Measurements from ENCODE around the gene MAST4. TPM values are rescaled to one million over a fixed set of nuclear protein-coding genes. Genes with fewer than 3 reads are reported as not detected.

The MAST4 gene
- polyA plus RNA-seq, 12 donors: 9.6 to 89.4 (median 14.1) TPM

DNA sequence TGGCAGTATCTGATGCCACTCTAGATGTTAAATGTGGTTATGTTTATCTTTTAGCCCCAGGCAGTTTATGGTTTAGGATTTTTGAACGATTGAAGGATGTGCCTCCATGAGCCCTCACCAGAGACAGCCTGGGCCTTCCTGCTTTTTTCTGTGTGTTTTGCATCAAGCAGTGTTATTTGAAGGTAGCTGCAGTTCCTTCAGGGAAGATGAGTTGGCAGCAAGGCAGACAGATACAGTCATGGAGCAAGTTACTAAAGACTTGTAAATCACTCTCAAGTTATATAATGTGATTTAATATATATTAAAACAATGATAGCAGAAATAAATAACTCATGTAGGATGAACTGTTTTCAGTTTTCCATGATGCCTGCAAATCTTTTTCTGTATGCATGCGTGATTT, 395.6 kb downstream of the MAST4 start:
- no peak for DNase-seq

DNA sequence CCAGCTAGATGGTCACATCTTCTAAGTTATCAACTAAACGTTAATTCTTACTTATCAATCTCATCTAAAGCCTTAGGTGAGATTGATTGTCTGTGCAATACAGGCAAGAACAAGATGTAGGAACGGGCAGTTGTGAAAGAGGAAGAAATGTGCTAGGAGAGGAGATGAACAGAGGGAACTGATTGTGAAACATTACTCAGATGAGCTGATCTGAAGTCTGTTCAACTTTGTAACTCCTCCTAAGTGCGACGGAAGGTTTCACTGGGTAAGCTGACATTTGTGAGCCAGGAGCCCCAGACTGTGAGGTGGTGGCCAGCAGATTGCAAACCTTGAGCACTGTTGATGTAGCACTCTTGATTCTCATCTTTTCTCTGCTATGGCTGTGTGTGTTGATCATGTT, 396.4 kb downstream of the MAST4 start:
- DNase-seq: no peak

GRCh38 chr5:66993448-66993847, 397.3 kb downstream of the MAST4 start:
- DNase-seq: no peak

- DNase-seq: no peak
These were observed 397.7 kb downstream of the MAST4 start for GRCh38 chr5:66993882-66994281.

- no peak for DNase-seq
These were observed 398.6 kb downstream of the MAST4 start for GRCh38 chr5:66994790-66995189.

DNA sequence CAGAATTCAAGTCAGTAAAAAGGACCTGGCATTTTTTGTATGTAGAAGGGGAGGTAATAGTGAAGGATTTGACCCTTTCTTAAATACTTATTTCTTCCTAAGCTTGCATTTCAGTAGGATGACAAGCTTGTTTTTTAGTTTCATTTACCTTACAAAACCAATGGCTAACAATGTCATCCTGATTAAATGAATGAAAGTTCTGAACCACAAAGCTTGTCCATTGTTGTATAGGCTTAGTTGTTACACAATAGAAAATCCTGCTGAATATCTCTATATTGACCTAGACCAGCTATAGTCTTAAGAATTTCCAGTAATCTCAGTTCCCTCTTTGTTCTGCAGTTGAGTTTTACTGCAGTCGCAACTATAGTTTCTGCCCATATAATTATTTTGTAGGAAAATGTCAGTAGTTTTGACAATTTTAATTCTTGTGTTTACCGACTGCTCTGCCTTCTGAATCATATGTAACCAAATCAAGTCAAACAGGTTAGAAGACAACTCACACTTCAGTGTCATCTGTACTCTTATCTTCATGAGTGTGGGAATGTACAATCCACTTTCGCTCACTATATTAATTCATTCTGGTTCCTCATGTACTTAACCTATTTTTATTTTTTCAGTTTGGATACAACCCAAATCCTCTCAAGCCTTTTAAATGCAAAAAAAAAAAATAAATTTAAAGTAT, 404.7 kb downstream of the MAST4 start:
- DNase-seq: no peak

GRCh38 chr5:67002832-67003684, 406.9 kb downstream of the MAST4 start:
- no peak for DNase-seq

GRCh38 chr5:67003685-67003934, 407.4 kb downstream of the MAST4 start:
- no peak for DNase-seq

GRCh38 chr5:67003935-67004729, 407.9 kb downstream of the MAST4 start:
- DNase-seq: peak; percentile 82

DNA sequence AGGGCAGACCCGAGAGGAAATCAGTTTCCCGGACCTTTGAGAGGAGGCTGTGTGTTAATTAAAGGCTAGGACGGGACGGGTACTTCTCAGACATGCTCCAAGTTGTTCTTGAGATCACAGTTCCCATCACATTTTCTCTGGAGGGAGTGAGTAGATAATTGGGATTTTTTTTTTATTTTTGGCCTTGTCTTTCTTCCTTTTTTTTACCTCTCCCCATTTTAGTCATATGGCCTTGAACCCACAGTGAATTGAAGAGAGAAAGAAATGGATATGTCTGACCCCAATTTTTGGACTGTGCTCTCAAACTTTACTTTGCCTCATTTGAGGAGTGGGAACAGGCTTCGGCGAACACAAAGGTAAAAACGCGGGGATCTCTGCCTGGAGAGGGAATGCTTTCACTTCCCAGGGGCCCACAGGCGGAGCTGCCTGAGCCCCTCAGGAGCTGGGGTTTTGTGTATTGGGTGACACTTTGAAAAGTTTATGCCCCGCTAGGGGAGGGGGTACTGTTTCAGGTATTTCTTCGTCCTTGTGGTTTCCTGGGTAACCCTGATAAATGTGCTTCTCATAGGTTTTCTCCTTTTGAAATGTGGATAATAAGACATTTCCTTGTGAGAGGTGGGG, 408.6 kb downstream of the MAST4 start:
- no peak for DNase-seq

GRCh38 chr5:67005737-67006499, 409.7 kb downstream of the MAST4 start:
- DNase-seq: no peak

- DNase-seq: no peak
These were observed 410.3 kb downstream of the MAST4 start for GRCh38 chr5:67006500-67006848.

DNA sequence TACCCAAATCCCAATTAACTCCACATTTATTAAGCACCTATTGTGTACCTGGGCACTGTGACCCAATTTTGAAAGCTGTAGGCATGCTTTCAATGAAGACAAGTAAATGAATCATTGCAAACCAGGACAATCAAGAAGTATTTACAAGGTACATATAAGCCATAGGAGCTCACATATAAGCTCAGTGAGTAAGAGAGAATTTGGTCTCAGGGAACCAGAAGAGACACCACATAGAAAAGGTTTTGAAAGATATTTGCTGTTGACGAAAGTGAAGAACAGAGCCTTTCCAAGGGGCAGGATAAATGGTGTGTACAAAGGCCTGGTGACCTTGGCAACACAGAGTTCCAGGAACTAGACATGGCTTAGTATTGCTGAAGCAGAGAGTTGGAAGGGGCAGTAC, 412.8 kb downstream of the MAST4 start:
- DNase-seq: no peak

DNA sequence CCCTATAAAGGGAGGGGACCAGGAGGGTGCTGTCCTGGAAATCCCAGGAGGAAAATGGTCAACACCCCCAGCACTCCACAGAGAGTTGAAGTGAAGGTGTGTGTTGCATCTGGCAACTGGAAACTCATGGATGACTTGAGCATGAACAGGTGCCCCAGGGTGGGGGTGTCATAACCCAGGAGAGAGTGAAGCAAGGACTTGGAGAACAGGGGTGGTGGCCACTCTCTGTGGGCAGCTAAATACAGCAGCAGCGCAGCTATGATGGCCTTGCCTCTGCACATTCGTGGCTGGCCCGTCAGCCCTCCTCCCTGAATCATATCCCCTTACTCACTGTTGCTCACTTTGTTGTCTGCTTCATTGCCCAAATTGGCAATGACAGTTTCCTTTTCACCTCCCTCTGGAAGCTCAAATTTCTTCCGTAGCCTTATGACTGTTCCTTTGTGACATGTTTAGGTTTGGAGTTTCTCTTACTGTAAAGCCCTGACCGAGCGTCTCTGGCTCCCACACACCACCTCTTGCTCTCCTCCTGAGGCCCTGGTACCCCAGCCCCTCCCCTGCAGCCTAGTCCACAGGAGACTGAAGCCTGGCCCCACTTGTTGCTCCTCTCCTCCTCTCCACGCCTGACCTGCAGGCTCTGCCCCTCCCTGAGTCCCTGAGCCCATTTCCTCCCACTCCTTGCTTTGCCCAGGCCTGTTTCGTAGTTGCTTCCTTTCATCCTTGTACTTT, 414.7 kb downstream of the MAST4 start:
- no peak for DNase-seq

GRCh38 chr5:67011422-67011821, 415.2 kb downstream of the MAST4 start:
- DNase-seq: no peak

GRCh38 chr5:67012171-67012570, 416.0 kb downstream of the MAST4 start:
- DNase-seq: no peak

GRCh38 chr5:67013719-67014118, 417.5 kb downstream of the MAST4 start:
- DNase-seq: no peak

DNA sequence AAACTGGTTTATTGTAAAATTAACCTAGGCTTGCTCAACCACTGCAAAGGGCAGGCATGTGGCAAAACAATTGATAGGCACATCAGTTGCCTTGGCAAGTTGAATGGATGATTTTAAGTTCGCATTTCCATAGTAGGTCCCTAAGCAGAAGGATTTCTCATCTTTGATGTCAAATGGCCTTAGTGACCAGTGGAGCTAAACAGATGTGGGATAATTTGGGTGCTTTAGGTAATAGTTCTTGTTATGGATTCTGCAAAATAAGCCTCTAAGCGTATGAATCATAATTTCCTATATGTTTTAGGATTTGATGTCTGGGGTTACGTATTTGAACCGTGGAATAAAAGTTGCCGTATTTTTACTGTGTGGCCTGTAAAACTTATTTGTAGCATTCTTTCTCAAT, 418.0 kb downstream of the MAST4 start:
- DNase-seq: no peak

DNA sequence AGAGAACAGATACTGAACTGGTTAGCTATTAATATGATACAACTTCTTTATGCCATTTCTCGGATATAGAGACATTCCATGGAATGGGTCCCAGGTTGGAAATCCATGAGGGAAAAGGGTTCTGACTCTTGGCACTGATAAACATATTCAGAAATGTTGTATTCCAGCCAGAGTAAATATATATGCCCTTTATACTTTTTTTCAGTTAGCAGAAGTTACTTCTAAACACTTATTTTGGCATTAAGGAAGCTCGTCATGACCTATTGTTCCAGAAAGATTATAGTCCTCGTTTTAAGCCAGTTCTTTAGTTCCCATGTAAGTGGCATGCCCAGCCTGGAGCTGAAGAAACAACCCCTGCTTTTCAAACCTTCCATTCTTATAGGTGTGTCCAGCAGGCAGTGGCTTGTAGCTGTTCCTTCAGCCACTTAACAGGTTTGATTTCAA, 418.8 kb downstream of the MAST4 start:
- DNase-seq: no peak

DNA sequence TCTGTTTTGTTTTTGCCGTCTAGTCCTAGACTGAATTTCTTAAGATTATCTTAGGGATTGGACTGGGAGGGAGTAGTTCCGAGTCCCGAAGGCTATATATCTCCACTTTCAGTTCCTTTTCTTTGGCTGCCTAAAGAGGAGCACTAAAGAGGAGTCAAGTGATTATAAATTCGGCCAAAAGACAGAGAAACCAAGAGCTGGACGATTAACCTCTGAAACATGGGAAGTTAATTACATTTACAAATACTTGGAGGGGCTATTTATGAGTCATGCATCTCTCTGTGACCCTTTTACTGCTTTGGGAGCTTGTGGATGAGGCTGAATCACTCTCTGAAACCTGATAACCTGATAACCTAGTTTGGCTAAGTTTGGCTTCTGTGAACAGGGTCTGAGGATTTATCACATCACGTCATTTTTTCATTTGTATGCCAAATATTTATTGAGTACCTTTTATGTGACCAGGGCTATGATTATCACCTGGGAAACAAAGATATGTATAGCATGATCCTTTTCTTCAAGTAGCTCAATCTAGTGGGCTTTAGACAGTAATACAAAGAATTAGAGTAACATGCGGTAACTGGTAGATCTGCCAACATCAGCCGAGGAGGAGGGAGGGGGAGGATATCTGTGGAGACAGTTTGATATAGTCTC, 419.5 kb downstream of the MAST4 start:
- DNase-seq: no peak

Measured in muscle of arm (tissue), 12 donors.